ENCODE results near the gene KLK1. TPM values are rescaled to one million over a fixed set of nuclear protein-coding genes. Genes with fewer than 3 reads are reported as not detected.

The KLK1 gene
- total and polyA plus RNA-seq, 2 donors (not counting 1 experiment from before 2014, with no cell fraction given) = not detected

DNA sequence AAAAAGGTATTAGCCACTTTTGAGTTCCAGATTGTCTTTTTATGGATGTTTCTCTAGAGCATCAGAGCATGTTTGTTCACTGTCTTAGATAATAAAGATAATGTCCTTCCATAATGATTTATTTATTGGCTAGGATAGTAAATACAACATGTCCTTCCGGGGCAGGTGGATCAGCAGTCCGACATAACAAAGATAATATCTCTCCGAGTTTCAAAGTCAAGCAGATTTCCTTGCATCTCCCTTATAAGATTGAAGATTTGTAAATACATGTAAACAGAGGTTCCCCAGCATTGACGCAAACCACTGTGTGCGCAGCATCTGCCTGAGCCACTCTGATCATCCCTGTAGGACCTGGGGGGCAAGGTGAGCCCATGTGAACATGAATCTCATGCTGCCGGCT lies 18.5 kb upstream of the KLK1 start:
- H3K36me3 ChIP-seq (ENCODE audit: control insufficient read depth, insufficient read depth, low read length) = no peaks in the 10 kb centered on the region
- no peaks in the 10 kb centered on the region for H4K20me1 ChIP-seq (ENCODE audit: control insufficient read depth, extremely low read depth, insufficient read depth, low read length)
- H2AFZ ChIP-seq (ENCODE audit: low read length) = no peak overlapping the region
- no peak for TF ChIP-seq EZH2 (IDR thresholded peaks at IDR 0.05; ENCODE audit: low read length, missing control alignments)
- TF ChIP-seq, protein P1, sequence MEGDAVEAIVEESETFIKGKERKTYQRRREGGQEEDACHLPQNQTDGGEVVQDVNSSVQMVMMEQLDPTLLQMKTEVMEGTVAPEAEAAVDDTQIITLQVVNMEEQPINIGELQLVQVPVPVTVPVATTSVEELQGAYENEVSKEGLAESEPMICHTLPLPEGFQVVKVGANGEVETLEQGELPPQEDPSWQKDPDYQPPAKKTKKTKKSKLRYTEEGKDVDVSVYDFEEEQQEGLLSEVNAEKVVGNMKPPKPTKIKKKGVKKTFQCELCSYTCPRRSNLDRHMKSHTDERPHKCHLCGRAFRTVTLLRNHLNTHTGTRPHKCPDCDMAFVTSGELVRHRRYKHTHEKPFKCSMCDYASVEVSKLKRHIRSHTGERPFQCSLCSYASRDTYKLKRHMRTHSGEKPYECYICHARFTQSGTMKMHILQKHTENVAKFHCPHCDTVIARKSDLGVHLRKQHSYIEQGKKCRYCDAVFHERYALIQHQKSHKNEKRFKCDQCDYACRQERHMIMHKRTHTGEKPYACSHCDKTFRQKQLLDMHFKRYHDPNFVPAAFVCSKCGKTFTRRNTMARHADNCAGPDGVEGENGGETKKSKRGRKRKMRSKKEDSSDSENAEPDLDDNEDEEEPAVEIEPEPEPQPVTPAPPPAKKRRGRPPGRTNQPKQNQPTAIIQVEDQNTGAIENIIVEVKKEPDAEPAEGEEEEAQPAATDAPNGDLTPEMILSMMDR (conservative IDR thresholded peaks at IDR 0.05 in 1 of 2, IDR thresholded peaks at IDR 0.05 in 1 of 2; ENCODE audit: low read depth in 1 of 2, low read length in 2 of 2) = no peak
- no peak for DNase-seq (ENCODE audit: low read depth in 2 of 2)
- no peaks in the 10 kb centered on the region for H3K27me3 ChIP-seq (ENCODE audit: control insufficient read depth, insufficient read depth, low read length)
- H3K4me3 ChIP-seq (replicated peaks in 1 of 4; ENCODE audit: control extremely low read depth in 1 of 4, insufficient read depth in 1 of 4, low read depth in 3 of 4, low read length in 4 of 4) = no peak overlapping the region
- H3K9me3 ChIP-seq (ENCODE audit: control insufficient read depth, insufficient read depth, low read depth, low read length) = no peaks in the 10 kb centered on the region
- no peak overlapping the region for H3K27ac ChIP-seq (ENCODE audit: insufficient read depth, low read length)
- no peak overlapping the region for H3K9ac ChIP-seq (ENCODE audit: insufficient read depth, low read length)
- no peaks in the 10 kb centered on the region for H3K79me2 ChIP-seq (ENCODE audit: control insufficient read depth, insufficient read depth, low read length)
- H3K4me2 ChIP-seq (ENCODE audit: extremely low read depth, insufficient read depth, low read length) = no peak overlapping the region
- no peaks in the 10 kb centered on the region for H3K4me1 ChIP-seq (ENCODE audit: control insufficient read depth, extremely low read depth, insufficient read depth, low read length)

DNA sequence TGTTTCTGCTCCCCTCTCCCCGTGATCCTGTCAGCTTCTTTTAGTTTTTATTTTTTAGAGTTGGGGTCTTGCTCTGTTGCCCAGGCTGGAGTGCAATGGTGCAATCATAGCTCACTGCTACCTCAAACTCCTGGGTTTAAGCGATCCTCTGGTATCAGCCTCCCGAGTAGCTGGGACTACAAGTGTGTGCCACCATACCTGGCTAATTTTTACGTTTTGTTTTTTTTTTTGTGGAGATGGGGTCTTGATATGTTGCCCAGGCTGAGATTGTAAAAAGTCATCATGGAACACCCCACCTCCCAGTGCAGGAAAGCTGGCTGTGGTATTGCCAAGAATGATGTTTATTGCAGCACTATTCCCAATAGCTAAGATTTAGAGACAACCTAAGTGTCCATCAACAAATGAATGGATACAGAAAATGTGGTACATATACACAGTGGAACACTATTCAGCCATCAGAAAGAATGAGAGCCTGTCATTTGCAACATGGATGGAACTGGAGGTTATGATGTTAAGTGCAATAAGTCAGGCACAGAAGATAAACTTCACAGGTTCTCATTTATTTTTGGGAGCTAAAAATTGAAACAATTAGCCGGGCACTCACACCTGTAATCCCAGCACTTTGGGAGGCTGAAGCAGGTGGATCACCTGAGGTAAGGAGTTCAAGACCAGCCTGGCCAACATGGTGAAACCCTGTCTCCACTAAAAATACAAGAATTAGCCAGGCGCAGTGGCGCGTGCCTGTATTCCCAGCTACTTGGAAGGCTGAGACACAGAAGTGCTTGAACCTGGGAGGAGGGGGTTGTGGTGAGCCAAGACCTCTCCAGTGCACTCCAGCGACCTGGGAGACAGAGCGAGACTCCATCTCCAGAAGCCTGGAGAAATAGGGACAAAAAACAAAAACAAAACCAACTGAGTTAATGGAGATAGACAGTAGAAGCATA lies 16.4 kb upstream of the KLK1 start:
- no peaks in the 10 kb centered on the region for H3K36me3 ChIP-seq (ENCODE audit: control insufficient read depth, insufficient read depth, low read length)
- no peak overlapping the region for H3K4me2 ChIP-seq (ENCODE audit: extremely low read depth, insufficient read depth, low read length)
- H3K4me1 ChIP-seq (ENCODE audit: control insufficient read depth, extremely low read depth, insufficient read depth, low read length) = no peaks in the 10 kb centered on the region
- H4K20me1 ChIP-seq (ENCODE audit: control insufficient read depth, extremely low read depth, insufficient read depth, low read length) = no peaks in the 10 kb centered on the region
- no peak overlapping the region for H3K4me3 ChIP-seq (replicated peaks in 1 of 4; ENCODE audit: control extremely low read depth in 1 of 4, insufficient read depth in 1 of 4, low read depth in 3 of 4, low read length in 4 of 4)
- H3K27me3 ChIP-seq (ENCODE audit: control insufficient read depth, insufficient read depth, low read length) = no peaks in the 10 kb centered on the region
- no peaks in the 10 kb centered on the region for H3K79me2 ChIP-seq (ENCODE audit: control insufficient read depth, insufficient read depth, low read length)
- H3K9me3 ChIP-seq (ENCODE audit: control insufficient read depth, insufficient read depth, low read depth, low read length) = no peaks in the 10 kb centered on the region
- H3K27ac ChIP-seq (ENCODE audit: insufficient read depth, low read length) = no peak overlapping the region
- TF ChIP-seq EZH2 (IDR thresholded peaks at IDR 0.05; ENCODE audit: low read length, missing control alignments) = no peak
- TF ChIP-seq, protein P1 (conservative IDR thresholded peaks at IDR 0.05 in 1 of 2, IDR thresholded peaks at IDR 0.05 in 1 of 2; ENCODE audit: low read depth in 1 of 2, low read length in 2 of 2) = no peak
- no peak overlapping the region for H3K9ac ChIP-seq (ENCODE audit: insufficient read depth, low read length)
- DNase-seq (ENCODE audit: low read depth in 2 of 2) = no peak
- no peak overlapping the region for H2AFZ ChIP-seq (ENCODE audit: low read length)

DNA sequence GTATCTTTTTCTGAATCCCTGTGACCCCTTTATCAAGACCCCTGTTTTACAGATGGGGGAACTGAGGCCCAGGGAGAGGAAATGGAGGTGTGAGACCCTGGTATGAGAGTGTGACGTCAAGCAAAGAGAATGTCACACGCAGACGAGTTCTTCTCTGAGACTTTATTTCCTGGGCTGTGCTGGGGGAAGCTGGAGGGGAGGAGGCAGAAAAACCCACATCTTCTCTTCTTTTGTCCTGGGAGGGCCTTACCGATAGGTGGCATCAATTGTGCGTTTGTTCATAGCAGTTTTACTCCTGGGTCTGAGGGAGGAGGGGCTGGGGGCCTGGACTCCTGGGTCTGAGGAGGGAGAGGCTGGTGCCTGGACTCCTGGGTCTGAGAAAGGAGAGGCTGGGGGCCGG lies 14.7 kb upstream of the KLK1 start:
- no peak for DNase-seq (ENCODE audit: low read depth in 2 of 2)
- H2AFZ ChIP-seq (ENCODE audit: low read length) = no peak overlapping the region
- no peaks in the 10 kb centered on the region for H3K79me2 ChIP-seq (ENCODE audit: control insufficient read depth, insufficient read depth, low read length)
- H3K4me3 ChIP-seq (replicated peaks in 1 of 4; ENCODE audit: control extremely low read depth in 1 of 4, insufficient read depth in 1 of 4, low read depth in 3 of 4, low read length in 4 of 4) = no peak overlapping the region
- H3K4me1 ChIP-seq (ENCODE audit: control insufficient read depth, extremely low read depth, insufficient read depth, low read length) = no peaks in the 10 kb centered on the region
- H4K20me1 ChIP-seq (ENCODE audit: control insufficient read depth, extremely low read depth, insufficient read depth, low read length) = no peaks in the 10 kb centered on the region
- no peak overlapping the region for H3K9ac ChIP-seq (ENCODE audit: insufficient read depth, low read length)
- H3K36me3 ChIP-seq (ENCODE audit: control insufficient read depth, insufficient read depth, low read length) = no peaks in the 10 kb centered on the region
- TF ChIP-seq, protein P1 (conservative IDR thresholded peaks at IDR 0.05 in 1 of 2, IDR thresholded peaks at IDR 0.05 in 1 of 2; ENCODE audit: low read depth in 1 of 2, low read length in 2 of 2) = no peak
- no peak for TF ChIP-seq EZH2 (IDR thresholded peaks at IDR 0.05; ENCODE audit: low read length, missing control alignments)
- no peak overlapping the region for H3K27ac ChIP-seq (ENCODE audit: insufficient read depth, low read length)
- H3K27me3 ChIP-seq (ENCODE audit: control insufficient read depth, insufficient read depth, low read length) = no peaks in the 10 kb centered on the region
- H3K9me3 ChIP-seq (ENCODE audit: control insufficient read depth, insufficient read depth, low read depth, low read length) = no peaks in the 10 kb centered on the region
- no peak overlapping the region for H3K4me2 ChIP-seq (ENCODE audit: extremely low read depth, insufficient read depth, low read length)
